GM19467 (cell line): Measurements from ENCODE around the gene ZRANB1.

Experiments
- ATAC-seq: cut with Tn5 transposase; IDR thresholded peaks from one replicate; pipeline ENCODE4 v1.9.1; 2021; ENCODE audit warnings: mild to moderate bottlenecking, moderate library complexity; ENCODE audit not compliant: unreplicated experiment

ZRANB1 gene

DNA sequence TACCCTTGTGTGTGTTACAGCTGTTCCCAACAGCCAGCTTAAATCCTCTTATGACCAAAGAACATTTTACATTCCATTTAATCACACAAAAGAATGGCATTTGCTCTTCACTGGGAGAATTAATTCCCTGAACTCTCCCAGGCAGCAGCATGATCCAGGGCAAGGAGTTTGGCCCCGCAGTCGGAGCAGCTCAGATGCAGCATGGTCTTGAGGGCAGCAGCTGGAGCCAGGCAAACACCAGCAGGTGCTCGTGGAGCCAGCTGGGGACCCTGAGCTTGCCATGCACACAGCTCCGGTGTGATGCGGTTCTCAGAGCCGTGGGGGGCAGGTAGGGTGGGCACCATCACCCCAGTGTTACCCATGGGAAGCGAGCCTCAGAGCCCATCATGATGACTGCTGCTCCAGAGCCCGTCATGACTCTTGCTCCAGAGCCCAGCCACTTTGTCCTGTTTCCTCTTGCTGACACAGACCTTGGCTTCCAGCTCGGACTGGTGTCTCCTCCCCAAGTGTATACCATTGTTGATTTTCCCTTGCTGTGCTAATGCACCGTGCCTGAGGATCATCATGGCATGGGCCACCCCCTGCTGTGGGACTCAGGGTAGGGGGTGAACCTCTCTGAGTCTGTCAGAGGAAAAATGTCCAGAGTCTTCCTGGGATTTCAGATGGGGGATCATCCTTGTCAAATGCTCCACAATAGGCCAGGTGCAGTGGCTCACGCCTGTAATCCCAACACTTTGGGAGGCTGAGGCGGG is 75.8 kb downstream of the ZRANB1 start:
- no peak for ATAC-seq

DNA sequence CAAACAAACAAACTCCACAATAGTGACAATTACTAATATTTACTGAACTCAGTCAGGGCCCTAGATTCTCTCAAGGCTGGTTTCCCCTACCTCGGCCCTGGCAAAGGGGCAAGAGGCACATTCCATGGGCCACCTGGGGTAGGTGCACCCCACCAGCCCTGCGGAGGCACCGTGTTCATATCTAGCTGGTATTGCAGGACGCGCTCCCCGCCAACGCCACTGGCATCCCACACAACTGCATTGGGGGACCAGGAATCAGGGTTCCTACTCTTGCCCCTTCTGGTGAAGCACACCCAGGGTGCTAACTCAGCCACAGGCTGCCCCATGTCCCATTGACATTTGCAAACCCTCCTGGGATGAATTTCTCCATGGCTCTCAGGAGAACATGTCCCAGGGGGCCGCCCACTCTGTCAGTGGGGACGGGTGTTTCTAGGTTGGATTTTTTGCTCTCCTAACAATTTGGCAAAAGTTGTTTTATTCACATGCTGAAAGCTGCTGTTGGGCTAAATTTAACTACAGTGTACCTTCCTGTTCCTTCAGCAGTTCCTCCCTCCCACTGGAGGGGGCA is 76.7 kb downstream of the ZRANB1 start:
- no peak for ATAC-seq

DNA sequence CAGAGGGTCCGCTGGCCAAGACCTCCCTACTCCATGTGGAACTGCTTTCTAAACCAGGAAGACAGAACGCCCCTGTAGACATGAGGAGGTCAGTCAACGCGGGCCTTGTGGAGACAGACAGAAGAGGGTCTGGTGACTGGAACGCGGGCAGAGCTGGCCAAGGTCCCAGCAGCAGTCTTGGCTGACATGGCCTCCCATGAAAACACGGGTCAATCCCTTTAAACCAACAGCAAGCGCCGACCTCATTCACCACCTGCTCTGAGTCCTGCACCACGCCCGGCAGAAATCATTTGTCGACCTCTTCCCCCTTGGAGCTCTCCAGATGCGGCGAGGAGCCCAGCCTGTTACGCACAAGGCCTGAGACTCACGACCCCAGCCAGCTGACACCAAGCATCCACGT is 78.5 kb downstream of the ZRANB1 start:
- ATAC-seq, result no peak

DNA sequence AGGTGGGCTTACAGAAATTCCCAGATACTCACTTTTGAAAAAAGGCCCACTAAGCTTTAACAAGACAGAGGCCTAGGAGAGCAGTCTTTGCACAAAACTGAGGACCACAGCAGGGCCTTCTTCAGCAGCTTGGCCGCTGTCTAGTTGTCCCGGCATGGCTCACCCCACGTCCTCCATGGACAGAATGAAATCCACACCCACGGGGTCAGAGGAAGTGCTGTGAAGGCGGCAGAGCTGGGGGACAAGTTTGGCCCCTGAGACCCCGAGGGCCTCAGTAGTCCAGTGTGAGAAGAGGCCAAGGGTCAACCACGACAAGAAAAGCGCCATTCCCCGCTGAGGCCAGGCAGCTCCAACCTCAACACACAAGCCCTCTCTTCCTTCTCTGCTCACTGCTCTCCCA is 78.9 kb downstream of the ZRANB1 start:
- ATAC-seq, result no peak

DNA sequence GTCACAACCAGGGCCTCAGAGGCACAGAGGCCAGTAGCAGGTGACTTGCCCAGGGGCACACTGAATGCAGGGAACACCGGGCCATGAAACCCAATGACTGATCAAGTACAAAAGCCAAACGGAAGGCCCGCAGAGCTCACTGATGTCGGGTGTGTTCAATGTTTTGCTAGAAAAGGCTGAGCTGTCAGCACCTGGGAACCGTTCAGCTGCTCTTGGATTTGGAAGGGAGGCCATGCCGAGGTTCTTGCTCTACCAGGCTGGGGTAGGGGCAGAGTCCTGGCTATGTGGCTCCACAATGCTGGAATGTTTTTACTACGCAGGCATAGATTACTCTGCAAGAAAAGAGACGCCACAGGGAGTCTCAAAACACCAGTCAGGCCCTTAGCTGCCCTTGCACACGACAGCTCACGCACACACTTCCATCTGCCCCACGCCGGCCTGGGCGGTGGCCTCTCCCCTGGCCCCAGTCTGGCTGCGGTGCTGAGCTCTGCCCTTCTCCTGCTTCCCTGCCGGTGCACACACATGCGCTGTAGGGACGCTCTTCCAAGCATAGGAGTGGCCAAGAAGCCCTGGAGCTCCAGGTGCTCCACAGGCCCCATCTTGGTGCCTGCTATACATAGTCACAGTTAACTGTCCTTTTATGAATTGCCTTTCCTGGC is 79.9 kb downstream of the ZRANB1 start:
- no peak for ATAC-seq

DNA sequence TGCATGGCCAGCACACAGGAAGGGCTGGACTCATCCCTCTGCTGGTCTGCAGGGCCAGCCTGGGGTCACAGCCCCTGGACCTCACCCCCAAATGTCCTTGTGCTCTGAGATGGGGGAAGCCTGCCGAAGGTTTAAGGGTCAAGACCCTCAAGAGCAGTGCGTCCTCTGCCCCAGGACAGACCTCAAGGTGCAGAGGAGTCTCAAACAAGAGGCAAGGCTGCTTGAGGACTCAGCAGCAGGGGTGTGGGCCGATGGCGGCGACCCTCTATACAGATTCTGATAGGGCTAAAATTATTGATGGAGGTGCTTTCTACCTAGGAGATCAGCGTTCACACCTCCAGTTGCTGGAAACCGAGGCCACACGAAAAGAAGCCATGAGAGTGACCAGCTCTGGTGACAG is 80.7 kb downstream of the ZRANB1 start:
- ATAC-seq, result no peak

- no peak for ATAC-seq
Observed at GRCh38 chr10:125023255-125023654, 81.3 kb downstream of the ZRANB1 start.

DNA sequence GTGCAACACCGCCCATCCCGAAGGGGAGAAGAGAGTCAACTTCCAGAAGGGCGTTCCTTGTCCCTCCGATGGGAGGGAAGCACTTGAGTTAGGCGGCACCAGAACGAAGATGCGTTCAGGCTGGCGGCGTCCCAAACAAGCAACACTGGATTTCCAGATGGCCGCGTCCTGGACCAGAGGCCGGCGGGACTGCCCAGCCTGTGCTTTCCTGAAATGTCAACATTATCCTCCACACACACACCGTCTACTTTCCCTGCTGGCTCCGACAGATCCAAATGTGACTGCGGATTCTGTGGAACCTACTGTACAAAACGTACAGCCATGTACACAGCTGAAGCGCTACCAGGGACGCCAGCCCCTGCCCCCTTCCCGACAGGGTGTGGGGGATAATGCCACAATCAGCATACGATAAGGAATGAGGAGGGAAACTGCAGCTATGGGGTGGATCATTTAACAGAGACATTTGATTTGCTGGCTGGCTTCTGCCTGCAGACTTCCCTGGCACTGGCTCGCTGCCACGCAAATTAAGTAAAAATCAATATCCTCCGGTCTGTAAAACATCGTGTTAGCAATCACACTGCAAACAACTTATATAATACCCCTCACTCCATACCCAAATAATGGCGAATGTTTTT is 82.1 kb downstream of the ZRANB1 start:
- ATAC-seq, result no peak

GRCh38 chr10:125024497-125025234 is 82.7 kb downstream of the ZRANB1 start:
- no peak for ATAC-seq

DNA sequence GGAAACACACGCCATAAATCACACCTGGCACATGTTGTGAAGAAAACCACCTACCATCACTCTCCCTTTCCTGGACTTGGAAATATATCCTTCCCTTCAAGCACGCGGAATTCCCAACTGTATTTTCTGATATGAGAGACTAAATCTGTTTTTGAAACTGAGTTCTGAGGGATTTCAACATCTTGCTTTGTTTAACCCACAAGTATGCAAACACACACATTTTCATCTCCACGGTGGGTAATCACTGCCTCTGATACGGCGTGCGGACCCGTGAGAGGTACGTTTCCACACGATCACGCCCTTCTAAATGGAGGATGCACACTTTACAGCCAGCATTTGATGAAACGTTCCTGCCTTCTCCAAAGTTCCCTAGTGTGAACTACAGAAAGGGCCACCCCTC is 83.4 kb downstream of the ZRANB1 start:
- ATAC-seq, result no peak

GRCh38 chr10:125026036-125026931 is 84.4 kb downstream of the ZRANB1 start:
- ATAC-seq, result no peak

GRCh38 chr10:125026974-125027735 is 85.2 kb downstream of the ZRANB1 start:
- ATAC-seq, result no peak

- ATAC-seq, result no peak
Observed at GRCh38 chr10:125027871-125028869, 86.2 kb downstream of the ZRANB1 start.

DNA sequence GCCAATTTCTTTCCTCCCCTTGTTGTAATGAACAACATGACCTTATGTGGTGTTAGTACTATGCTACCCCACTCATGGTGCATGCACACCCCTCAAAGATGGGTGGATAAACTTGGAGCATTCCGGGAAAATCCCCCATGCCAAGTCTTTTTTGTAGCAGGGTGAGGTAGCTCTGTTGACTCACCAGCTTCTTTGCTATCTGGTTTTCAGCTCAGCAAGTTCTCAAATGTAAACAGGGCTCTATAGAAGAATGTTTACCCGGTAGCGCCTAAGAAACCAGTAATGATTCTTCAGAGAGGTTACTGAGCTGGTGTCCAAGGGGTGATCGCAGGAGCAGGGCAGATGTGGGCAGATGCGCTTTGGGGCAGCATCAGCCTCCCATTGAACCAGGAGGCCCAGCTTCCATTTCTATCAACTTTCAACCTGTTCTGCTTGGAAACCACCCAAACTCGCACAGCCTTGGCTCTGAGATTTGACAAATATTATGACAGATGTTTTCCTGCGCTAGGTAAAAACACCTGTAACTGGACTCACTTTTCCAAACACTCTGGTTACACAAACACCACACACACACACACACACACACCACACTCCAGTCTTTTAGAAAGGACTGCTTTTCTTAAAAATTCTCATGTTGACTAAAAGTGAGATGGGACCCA is 87.8 kb downstream of the ZRANB1 start:
- ATAC-seq, result no peak

- no peak for ATAC-seq
Observed at GRCh38 chr10:125030567-125031197, 88.8 kb downstream of the ZRANB1 start.

- no peak for ATAC-seq
Observed at GRCh38 chr10:125032474-125033020, 90.6 kb downstream of the ZRANB1 start.
